SK-MEL-5 (cell line): Measurements from ENCODE around the gene CALML3. TPM values are rescaled to one million over a fixed set of nuclear protein-coding genes. Genes with fewer than 3 reads are reported as not detected.

ENCODE experiments used
- DNase-seq: peaks from one replicate; pipeline ENCODE4 v3.0.0-alpha.2; 2016; ENCODE audit warnings: low read depth, low spot score
- in situ Hi-C: cut with HindIII; loops from 2 replicates; pipeline ENCODE4 v1.10.0; 2016; ENCODE audit warnings: low sequenced_read_pairs, high pct_unique_total_duplicates, low pct_unique_long_range_greater_than_20kb
- total RNA-seq: library from RNA; depleted of rRNA; stranded (reverse); fragments of >200 nt; shearing (Covaris generic); gene quantifications from 2 replicates; pipeline ENCODE4 v1.2.3, GENCODE V29; 2014

CALML3 gene
- total RNA-seq, 1 experiment from 2014 or later = not detected

DNA sequence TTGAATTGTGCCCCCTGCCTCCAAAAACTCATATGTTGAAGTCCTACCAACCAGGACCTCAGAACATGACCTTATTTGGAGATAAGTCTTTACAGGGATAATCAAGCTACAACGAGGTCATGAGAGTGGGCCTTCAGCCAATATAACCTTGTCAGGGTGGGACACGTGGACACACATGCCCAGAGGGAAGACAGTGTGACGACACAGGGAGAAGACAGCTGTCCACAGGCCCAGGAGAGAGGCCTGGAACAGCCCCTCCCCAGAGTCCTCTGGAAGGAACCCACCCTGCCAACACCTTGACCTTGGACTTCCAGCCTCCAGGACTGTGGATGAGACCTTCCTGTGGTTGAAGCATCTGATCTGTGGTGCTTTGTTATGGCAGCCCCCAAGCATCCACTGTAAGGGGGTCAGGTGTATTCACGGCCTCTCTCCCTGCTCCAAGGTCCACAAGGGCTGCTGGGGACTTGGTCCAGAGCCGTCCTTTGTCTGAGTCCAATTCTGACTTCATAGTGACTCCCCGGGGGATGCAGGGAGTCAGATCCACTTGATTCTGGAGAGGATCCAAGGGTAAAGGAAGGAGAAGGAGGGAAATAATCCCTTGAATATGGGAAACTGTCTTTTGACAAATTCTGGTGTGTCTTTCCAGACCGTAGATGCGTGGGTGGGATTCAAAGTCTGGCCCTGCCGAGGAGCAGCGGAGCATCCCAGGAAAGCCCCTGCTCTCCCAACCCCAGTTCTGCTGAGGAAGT is 7.0 kb downstream of the CALML3 start:
- in situ Hi-C loops = no loop called here
- DNase-seq = no peak

DNA sequence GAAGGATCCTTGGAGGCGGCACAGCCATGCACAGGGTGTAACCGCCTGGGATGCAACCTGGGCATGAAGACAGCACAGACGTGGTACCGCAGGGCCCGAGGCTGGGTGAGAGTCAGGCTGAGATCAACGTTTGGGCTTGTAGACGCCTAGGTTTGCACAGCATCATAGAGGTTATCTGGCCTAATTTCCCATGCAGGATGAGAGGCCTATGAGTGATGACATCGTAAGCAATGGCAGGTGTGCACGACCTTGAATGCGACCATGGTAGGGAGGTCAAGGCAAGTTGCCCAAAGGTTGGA is 7.5 kb downstream of the CALML3 start:
- in situ Hi-C loops = no loop called here
- DNase-seq = no peak

DNA sequence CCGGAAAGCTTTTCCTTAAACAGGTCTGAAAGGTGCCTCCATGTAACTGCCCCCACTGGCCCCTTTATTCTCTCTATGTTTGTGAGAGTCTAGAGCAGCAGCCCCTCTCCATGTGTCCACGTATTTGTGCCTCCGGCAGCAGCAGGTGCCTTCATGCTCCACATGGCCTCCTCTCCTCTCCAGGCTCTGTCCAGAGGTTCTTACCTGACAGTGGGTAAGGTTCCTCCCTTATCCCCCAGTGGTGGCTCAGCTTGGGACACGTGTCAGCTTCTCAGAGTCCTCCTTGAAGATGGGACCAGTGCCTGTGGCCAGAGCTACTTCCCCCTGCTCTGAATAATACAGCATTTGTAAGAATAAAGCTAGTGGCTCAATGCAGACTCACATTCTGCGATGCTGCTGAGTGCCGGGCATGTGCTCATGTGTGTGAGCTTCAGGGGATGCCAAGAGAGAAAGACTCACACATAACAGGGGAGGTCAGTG is 7.9 kb downstream of the CALML3 start:
- DNase-seq = no peak
- in situ Hi-C loops = no loop called here

DNA sequence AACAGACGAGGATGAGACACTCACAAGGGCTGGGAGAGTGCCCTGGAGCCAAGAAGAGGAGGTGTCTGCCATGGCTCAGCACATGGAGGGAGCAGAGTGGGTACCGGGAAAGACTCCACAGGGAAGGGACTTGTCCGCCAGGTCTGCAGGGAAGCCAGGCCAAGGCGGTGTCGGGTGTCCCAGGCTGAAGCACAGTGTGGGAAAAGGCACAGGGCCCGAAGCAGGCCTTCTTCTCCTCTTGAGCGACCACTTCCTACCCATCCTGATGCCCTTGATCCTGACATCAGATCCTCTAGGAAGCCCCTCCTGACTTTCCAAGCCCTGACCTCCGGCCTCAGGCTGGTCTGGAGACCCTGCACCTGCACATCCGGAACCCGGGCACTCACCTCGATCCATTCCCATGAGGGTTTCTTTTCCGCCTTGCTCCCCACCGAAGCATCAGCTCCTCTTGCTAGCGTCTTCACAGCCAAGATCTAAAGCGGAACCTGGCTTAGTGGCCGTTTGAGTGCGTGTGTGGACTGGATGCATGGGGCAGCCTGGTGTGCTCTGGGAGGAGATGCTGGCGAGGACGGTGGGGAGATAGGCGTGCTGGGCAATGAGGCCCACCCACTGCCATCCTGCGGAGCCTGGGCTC is 8.5 kb downstream of the CALML3 start:
- no peak for DNase-seq

DNA sequence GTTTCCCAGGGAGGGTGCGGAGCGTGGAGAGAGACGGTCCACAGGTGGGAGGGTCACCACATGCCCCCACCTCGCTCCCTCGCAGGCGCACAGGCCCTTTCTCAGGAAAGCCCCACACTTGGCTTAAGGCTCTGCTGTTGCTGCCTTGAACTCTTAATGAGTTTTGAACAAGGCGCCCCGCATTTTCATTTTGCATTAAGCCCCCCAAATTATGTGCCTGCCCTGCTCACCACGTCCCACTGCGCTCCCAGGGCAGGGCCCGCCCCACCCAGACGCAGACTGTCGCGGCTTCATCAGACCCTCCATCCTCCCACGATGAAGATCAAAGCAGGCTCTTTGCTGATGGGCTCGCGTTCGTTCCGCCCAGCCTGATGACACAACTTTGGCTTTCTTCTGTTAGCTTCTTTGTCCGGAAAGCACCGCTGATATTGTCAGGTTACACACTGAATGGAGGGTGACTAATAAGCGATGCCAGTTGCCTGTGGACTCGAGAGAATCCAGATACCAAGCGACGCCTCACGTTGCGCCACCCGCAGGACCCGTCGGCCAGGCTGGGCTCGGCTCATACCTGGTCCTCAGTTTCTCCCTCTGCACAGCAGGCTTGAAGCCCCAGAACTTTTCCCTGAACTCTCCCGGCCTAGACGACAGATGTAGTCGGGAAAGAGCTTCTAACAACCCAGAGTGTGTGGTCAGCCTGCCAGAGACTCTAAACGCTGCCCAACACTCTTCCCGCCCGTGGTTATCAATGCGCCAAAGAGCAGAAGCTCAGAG is 9.5 kb downstream of the CALML3 start:
- in situ Hi-C loops = no loop called here
- no peak for DNase-seq

More for the DNA sequence above, 8.5 kb downstream of the CALML3 start:
- in situ Hi-C loops = no loop called here

DNA sequence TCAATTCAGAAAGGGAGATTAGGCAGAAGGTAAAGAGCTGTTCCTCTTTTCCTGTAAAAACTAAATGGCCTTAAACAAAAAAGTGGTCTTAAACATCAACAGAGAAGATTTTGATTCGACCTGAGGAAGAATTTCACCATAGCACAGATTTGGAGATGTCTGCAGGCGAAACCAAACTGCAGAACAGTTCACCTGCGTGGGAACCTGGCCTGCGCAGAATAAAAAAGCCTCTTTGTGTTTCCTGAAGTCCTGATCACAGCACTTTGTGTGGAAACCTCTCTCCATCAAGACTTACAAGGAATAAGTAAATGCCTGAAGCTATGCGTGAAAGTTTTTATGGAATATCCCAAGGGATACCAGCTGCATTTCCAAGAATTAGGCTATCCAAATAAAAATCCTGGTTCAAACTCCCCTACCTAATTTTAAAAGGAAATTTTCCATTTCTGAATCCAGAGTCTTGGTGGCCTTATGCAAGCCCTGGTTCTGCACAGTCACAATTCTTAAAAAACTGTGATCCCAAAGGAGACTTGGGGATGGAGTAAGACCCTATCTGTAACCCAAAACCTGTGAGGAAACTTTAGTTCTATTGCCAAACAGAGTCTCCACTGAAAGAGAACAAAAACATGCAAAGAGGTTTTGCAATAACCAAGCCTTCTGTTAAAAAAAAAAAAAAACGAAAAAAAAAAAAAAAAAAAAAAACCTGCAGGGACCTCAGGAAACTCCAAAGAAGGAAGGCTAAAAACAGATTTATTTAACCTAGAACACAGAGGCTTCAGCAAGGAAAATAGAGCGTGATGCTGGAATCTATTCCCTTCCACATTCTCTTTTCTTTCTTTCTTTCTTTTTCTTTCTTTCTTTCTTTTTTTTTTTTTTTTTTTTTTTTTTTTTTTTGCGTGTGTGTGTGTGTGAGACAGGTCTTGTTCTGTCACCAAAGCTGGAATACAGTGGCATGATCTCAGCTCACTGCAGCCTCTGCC is 10.4 kb downstream of the CALML3 start:
- in situ Hi-C loops = no loop called here
- DNase-seq = no peak

DNA sequence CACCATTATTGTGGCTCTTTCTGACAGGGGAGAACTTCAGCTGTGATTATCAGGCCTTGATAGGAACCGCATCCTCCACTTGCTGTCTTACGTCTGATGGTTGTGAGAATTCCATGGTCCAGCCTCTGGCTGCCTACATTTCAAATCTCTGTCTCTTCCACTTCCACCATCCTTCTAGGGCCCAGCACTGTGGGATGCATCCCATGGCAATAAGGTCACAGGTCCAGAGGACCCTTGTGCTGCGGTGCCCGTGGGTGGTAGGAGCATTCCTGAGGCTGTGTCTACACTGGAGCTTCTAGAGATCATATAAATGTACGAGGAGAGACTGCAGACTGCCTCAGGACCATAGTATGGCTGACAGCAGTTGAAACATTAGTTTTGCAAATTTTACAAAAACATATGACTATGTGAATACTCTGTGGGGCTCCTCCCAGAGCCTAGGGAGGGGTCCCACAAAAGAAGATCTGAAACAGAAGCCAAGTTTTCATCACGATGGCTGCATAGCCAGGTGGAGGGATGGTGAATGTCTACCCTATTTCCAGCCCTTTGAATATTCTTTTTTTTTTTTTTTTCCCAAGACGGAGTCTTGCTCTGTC is 11.8 kb downstream of the CALML3 start:
- in situ Hi-C loops = no loop called here
- no peak for DNase-seq

DNA sequence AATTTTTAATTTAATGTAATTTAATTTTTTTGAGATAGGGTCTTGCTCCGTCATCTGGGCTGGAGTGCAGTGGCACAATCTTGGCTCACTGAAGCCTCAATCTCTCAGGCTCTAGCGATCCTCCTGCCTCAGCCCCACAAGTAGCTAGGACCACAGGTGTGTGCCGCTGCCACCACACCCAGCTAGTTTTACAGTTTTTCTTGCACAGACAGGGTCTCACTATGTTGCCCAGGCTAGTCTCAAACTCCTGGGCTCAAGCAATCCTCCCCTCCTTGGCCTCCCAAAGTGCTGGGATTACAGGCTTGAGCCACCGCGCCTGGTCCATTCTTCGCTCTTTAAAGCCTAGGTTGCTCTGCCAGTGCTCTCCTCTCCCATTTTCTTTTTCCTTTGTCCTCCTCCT is 12.9 kb downstream of the CALML3 start:
- in situ Hi-C loops = no loop called here
- DNase-seq = no peak

DNA sequence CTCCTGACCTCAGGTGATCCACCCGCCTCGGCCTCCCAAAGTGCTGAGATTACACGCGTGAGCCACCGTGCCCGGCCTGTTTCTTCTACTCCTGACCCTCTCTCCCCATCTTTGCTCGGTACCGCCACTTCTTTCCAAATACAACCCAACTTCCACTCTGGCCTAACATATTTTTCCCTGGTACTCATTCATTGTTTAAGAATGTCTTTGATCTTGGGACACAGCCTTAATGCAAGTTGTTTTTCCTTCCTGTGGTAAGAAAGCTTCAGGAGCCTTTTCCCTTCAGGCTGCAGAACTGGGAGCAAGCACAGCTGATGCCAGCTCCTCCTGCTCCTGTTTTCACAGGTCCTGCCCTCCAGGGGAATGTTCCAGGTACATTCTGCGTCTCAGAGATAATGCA is 13.7 kb downstream of the CALML3 start:
- no peak for DNase-seq
- in situ Hi-C loops = no loop called here

DNA sequence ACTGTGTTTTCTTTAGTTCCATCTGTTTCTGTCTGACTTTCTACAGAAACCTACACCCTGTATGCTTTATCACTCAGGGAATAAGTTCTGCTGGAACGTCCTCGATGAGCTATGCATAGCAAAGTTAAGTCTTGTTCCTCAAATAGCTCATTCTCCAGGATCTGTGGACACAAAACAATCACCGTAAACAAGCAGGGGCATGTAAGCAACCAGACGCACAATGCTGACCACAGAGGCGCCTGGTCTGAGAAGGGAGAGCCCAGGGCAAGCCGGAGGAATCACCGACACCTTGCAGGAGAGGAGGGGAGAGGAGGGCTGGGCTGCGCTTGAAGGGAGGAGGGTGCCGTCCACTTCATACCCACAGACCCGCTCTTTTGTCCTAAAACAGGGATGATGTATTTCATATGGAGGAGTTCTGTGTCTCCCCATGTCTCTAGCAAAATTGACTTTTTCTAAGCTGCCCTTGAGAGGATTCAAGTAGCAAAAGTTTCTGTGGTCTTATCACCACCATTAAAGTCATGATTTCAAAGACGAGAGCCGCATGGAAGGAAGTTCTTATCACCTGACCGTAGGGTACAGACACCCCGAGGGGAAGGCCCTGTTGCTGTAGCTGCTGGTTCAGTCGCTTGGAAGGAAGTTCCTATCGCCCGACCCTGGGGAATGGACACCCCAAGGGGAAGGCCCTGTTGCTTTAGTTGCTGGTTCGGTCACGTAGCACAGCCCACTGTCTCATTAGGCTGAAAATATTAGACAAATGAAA is 14.3 kb downstream of the CALML3 start:
- in situ Hi-C loops = no loop called here
- DNase-seq = no peak

DNA sequence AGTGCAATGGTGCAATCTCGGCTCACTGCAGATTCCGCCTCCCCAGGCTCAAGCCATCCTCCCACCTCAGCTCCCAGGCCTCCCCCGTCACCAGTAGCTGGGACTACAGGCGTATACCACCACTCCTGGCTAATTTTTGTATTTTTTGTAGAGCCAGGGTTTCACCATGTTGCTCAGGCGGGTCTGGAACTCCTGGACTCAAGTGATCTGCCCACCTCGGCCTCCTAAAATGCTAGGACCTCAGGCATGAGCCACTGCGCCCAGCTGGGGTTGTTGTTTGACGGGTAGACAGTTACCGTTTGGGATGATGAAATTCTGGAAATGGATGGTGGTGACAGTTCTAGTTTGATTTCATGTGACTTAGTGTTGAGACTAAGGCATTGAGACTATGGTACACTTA is 15.3 kb downstream of the CALML3 start:
- no peak for DNase-seq
- in situ Hi-C loops = no loop called here

DNA sequence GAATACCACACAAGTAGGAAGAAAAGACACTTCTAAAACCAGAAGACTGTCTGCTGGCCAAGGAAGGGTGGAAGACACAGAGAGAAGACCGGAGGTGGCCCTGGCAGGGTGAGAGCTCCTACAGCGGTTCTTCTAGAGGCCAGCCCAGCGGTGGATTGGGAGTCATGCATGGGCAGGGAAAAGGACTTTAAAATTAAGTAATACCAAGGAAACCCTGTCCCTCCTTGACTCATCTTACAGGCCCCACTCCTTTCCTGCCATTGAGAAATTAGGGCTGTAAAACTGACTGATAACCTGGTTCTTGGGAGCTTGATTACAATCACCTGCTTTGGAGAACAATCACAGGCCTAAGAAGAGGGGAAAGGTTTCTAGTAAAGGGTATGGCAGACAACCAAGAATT is 16.1 kb downstream of the CALML3 start:
- DNase-seq = no peak
- in situ Hi-C loops = no loop called here

DNA sequence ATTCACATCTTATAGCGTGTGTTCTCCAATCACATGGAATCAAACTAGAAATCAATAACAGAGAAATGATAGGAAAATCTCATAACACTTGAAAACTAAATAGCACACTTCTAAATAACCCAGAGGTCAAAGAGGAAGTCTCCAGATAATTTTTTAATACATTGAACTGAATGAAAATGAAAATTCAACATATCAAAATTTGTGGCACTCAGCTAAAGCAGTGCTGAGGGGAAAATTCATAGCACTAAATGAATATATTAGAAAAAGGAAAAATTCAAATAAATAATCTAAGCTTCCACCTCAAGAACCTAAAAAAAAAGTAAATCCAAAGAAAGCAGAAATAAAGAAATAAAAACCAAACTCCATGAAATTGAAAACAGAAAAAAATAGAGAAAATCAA is 17.3 kb downstream of the CALML3 start:
- DNase-seq = no peak
- in situ Hi-C loops = no loop called here

DNA sequence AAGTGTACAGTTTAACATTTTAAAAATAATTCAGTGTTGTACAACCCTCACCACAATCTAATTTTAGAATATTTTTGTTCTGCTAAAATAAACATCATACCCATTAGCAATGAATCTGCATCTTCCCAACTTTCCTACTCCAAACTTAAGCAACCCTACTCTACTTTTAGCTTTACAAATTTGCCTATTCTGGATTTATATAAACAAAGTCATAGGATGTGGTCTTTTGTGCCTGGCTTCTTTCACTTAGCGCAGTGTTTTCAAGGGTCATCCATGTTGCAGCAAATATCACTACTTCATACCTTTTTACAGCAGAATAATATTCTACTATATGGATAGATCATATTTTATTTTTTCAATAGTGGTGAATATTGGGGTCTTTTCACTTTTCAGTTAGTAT is 18.9 kb downstream of the CALML3 start:
- in situ Hi-C loops = no loop called here
- no peak for DNase-seq

DNA sequence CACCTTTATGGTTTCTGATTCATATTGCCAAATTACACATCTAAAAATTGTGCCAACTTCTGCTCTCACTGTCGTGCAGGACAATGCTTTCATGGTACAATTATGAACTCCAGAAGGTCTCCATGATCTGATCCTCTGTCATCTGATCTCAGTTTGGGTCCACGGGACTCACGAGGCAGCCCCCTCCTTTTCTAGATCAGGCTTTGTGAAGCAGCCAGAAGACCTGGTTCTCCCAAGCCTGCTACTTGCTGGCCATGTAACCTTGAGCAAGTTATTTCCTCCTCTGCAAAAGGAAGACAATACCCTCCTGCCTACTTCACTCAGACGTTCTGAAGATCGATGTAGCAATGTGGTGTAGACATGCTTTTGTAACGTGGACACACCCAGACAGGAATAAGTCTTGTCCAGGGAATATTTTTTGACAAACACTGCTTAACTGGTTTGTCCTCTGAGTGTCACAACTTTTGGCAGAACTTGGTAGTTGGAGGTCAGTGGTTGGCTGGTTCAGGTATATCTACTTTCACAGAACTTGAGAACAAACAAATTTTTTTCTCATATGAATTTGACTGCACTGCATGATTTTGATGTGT is 19.6 kb downstream of the CALML3 start:
- no peak for DNase-seq
- in situ Hi-C loops = no loop called here

DNA sequence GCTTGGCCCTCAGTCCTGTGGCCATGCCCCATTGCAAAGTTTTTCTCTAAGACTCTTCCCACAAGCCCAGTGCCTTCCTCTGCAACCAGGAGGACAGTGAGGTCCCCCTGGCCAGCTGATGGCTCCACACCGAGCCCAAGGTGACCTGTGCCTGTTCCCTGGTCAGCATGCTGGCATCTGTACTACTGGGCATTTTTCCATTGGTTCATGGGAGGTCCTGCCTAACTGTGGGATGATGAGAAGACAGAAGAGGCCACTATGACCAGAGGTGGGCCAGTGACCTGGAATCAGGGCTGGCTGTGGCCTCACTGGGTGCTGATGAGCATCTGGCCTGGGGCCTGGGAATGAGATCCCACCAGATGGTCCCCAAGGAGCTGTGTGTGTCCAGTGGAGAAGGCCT is 20.2 kb downstream of the CALML3 start:
- in situ Hi-C loops = no loop called here
- no peak for DNase-seq

DNA sequence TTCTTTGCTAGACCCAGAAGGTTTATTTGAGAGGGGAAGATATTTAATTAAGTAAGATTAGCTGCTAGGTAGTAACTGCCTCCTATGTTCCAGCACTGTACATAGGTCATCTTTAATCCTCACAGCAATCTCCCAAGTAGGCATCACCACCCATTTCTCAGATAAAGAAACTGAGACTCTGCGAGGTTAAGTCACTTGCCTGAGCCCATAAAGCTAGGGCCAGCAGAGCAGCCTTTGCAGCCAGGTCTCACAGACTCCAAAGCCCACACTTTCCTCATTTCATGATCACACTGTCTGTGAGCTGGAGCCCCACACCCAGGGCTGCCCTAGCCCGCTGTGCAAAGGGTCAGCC is 20.6 kb downstream of the CALML3 start:
- DNase-seq = no peak
- in situ Hi-C loops = no loop called here
